22Rv1 (cell line): ENCODE measurements around the gene LYPD1.

Experiments
- CTCF ChIP-seq: fragments of 450-650 bp; IDR thresholded peaks from 2 replicates; pipeline ENCODE4 v1.5.1; 2017; ENCODE audit warnings: mild to moderate bottlenecking
- ZFX ChIP-seq: fragments of 450-650 bp; IDR thresholded peaks from 2 replicates; pipeline ENCODE4 v1.6.1; 2017; ENCODE audit warnings: antibody characterized with exemption, borderline replicate concordance

GRCh38 chr2:132645176-132645575 lies 24.8 kb downstream of the LYPD1 start:
- no peak for TF ChIP-seq CTCF
- no peak for TF ChIP-seq ZFX
